ENCODE measurements around the gene SMS. TPM values are rescaled to one million over a fixed set of nuclear protein-coding genes. Genes with fewer than 3 reads are reported as not detected.

The SMS gene
- total RNA-seq, 1 experiment from 2014 or later, result 429 TPM

DNA sequence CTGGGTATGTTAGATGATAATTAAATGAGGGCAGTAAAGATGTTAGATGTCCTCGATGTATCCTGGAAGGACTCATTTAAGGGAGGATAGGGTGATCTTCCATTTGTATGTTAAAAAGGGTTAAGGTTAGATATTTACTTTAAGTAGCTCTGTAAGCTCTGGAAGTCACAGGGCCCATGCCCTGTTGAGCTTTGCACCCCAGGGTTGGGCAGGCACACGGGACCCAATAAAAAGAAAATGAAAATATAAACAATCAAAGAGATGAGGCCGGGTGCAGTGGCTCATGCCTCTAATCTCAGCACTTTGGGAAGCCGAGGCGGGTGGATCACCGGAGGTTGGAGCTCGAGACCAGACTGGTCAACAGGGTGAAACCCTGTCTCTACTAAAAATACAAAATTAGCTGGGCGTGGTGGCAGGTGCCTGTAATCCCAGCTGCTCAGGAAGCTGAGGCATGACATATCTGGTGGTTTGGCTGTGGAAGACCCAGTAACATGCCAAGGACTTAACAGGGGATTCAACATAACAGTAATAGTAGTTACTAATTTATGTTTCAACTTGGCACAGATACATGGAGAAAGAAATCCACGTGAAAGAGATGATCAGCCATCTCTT is 74.7 kb downstream of the SMS start:
- no peak for DNase-seq (ENCODE audit: low read depth in 1 of 2, low spot score in 2 of 2)
- H3K9me3 ChIP-seq (replicated peaks), result no peaks in the 10 kb centered on the region
- no peaks in the 10 kb centered on the region for H3K36me3 ChIP-seq
- no peaks in the 10 kb centered on the region for H3K27me3 ChIP-seq (replicated peaks)
- H3K27ac ChIP-seq, result no peak overlapping the region
- no peaks in the 10 kb centered on the region for H3K4me1 ChIP-seq (replicated peaks)
- H3K4me3 ChIP-seq, result no peak overlapping the region

DNA sequence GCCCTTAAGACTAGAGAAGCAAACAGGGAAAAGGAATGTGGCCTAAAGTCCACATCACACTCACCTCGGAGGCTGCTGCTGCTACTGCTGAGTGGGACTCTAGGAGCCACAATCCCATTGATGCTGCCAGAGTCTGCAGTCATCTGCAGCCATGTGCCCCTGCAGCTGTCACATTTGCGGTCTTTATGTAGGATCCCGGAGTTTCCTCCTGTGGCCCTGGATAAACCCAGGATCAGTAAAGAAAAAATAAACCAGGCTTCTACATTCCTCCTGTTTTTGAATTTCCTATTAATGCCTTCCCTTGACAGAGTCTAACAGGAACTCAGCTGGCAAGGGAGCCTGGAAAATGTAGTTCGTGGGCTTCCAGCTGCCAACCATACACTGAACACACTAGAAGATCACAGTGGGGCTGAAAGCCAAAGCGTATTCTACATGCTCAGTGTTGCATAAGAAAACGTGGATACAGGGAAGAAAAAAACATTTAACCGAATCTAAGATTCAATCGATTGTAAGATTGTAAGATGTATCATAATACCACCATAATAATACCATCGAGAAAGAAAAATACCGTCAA is 81.3 kb downstream of the SMS start:
- Histone ChIP-seq H3K9me3 (replicated peaks) (no peaks in the 10 kb centered on the region), H3K36me3 (no peaks in the 10 kb centered on the region), H3K4me3 (no peak overlapping the region), H3K27ac (no peak overlapping the region), H3K4me1 (replicated peaks) (no peaks in the 10 kb centered on the region), H3K27me3 (replicated peaks) (no peaks in the 10 kb centered on the region)
- DNase-seq (ENCODE audit: low read depth in 1 of 2, low spot score in 2 of 2), result no peak

DNA sequence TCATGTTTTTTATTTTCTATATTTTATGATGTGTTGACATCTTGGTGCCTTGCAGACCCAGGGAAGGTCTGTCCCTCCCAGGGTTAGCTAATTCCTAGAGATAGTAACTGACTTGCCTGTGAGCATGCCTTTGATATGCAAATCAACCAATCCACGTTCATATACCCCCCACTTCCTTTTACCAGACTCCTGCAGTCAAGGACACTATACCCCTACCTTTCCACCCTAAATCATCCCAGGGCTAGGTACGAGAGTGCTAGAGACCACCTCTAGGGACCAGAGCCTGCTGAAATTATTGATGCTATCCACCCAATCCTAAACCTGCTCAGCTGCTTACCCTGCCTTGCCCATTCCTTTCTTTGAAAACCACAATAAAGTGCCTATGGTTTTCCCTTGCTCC is 84.1 kb downstream of the SMS start:
- Histone ChIP-seq H3K27ac (no peak overlapping the region), H3K9me3 (replicated peaks) (no peaks in the 10 kb centered on the region), H3K4me1 (replicated peaks) (no peaks in the 10 kb centered on the region), H3K36me3 (no peaks in the 10 kb centered on the region), H3K4me3 (no peak overlapping the region), H3K27me3 (replicated peaks) (no peaks in the 10 kb centered on the region)
- no peak for DNase-seq (ENCODE audit: low read depth in 1 of 2, low spot score in 2 of 2)

DNA sequence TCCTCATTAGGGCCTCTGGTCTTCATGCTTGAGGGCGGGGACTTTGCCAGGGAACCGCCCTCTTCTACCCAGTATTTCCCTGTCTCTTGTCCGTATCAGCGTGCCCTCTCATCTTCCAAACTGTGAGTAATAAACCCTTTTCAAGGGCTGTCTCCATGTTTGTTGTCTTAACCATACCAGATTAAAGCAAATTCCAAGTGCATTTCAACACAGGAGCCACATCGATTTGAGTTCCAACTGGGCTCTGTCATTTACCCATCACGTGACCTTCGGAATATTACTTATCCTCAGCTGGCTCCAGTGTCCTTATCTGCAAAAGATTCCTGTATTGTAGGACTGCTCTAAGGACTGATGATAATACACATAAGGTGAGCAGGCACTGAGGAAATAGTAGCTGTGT is 85.2 kb downstream of the SMS start:
- Histone ChIP-seq H3K4me3 (no peak overlapping the region), H3K9me3 (replicated peaks) (no peaks in the 10 kb centered on the region), H3K36me3 (no peaks in the 10 kb centered on the region), H3K27me3 (replicated peaks) (no peaks in the 10 kb centered on the region), H3K4me1 (replicated peaks) (no peaks in the 10 kb centered on the region), H3K27ac (no peak overlapping the region)
- DNase-seq (ENCODE audit: low read depth in 1 of 2, low spot score in 2 of 2), result no peak

DNA sequence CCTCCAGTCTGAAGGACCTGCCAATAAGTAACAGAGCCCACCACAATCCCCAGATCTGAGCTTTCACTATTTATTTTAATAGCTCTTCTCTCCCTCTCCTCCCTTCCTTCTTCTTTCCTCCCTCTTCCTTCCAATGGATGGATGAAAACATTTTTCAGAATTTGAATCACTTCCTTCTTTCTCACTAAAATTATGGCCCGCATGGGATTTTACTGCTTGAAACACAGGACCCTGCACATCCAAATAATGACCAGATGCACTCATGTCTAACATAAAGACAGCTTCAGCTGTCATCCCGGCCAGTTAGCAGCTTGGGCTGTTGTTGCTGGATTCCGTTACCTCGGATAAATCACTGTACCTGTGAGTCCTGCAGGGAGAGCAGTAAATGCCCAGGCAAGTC is 86.2 kb downstream of the SMS start:
- H3K4me1 ChIP-seq (replicated peaks), result no peaks in the 10 kb centered on the region
- H3K27me3 ChIP-seq (replicated peaks), result no peaks in the 10 kb centered on the region
- H3K9me3 ChIP-seq (replicated peaks), result no peaks in the 10 kb centered on the region
- no peak for DNase-seq (ENCODE audit: low read depth in 1 of 2, low spot score in 2 of 2)
- no peak overlapping the region for H3K4me3 ChIP-seq
- H3K27ac ChIP-seq, result no peak overlapping the region
- no peaks in the 10 kb centered on the region for H3K36me3 ChIP-seq

DNA sequence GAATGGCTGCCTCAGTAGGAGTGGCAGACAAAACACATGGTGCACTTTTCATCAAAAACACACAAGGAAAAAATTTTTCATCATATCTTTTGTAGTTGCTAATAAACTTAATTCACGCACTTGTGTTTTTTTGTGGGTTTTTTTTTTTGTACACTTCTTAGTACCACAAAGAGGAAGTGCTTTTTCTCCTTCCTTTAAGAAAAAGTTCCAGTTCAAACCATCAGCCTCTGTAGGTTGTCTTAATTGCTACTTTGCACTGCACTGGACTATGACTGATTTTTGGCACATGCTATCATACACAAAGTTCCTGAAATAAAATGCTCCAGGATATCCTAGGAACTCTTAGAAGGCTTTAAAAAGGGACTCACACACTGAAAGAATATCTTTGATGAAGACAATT is 91.6 kb downstream of the SMS start, which contains the start of gene PHEX:
PHEX (plus strand) TSS at position 242 of the 400 bp plus-strand sequence. CDS start 681 bp downstream, outside the sequence.
- Histone ChIP-seq H3K36me3 (no peaks in the 10 kb centered on the region), H3K4me3 (no peak within 1 kb of the TSS), H3K27ac (no peak within 1 kb of the TSS), H3K9me3 (replicated peaks) (no peaks in the 10 kb centered on the region), H3K27me3 (replicated peaks) (no peaks in the 10 kb centered on the region), H3K4me1 (replicated peaks) (no peaks in the 10 kb centered on the region)
- DNase-seq (ENCODE audit: low read depth in 1 of 2, low spot score in 2 of 2), result no peak

DNA sequence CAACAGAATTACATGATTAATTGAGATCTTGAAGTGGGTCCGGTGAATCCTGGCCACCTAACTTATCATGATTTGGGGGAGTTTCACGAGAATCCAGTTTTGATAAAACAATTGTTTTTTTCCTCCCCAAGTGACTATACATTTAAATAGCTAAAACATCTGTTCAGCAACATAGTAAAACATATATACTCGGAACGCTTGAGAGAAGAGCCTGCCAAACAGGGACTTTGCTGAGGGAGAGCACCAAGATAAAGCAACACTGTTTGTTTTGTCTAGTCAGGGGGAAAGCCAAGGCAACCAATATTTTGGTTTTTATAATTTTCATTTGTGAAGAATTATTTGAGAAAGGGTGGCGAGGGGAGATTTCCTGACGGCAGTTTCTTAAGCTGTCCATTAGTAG is 92.0 kb downstream of the SMS start:
- DNase-seq (ENCODE audit: low read depth in 1 of 2, low spot score in 2 of 2), result no peak
- H3K9me3 ChIP-seq (replicated peaks), result no peaks in the 10 kb centered on the region
- no peaks in the 10 kb centered on the region for H3K27me3 ChIP-seq (replicated peaks)
- no peaks in the 10 kb centered on the region for H3K4me1 ChIP-seq (replicated peaks)
- H3K27ac ChIP-seq, result no peak overlapping the region
- no peak overlapping the region for H3K4me3 ChIP-seq
- no peaks in the 10 kb centered on the region for H3K36me3 ChIP-seq

DNA sequence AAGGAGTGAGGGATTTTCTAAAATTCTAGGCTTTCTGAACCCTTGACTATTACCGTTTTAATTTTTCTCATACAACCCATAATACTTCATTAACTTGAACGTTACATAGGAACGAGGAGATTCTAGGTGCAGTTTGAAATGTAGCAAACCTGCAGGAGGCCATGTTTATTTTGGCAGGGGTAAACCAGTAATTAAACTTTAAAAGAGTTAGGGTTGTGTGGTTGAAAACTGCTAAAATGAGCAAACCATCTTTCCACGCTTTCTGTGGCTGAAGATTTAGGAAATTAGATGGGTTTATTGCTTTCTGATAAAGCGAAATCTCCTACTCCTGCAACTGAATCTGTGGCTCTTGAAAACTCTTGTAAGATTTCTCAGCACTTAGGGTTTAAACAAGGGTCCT is 93.3 kb downstream of the SMS start:
- Histone ChIP-seq H3K4me3 (no peak overlapping the region), H3K27ac (no peak overlapping the region), H3K27me3 (replicated peaks) (no peaks in the 10 kb centered on the region), H3K9me3 (replicated peaks) (no peaks in the 10 kb centered on the region), H3K36me3 (no peaks in the 10 kb centered on the region), H3K4me1 (replicated peaks) (no peaks in the 10 kb centered on the region)
- DNase-seq (ENCODE audit: low read depth in 1 of 2, low spot score in 2 of 2), result no peak

DNA sequence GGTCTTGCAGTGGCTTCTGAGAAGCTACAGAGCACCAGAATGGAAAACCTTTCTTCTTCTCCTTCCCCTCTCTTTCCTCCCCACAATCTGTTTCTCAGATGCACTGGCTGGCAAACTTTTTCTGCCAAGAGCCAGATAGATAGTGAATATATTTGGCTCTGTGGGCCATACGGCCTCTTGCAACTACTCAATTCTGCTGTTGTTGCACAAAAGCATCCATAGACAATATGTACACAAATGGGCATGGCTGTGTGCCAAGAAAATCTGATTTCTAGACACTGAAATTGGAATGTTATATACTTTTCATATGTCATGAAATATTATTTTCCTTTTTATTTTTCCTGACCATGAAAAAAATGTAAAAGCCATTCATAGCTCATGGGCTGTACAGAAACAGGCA is 94.7 kb downstream of the SMS start:
- no peaks in the 10 kb centered on the region for H3K9me3 ChIP-seq (replicated peaks)

DNA sequence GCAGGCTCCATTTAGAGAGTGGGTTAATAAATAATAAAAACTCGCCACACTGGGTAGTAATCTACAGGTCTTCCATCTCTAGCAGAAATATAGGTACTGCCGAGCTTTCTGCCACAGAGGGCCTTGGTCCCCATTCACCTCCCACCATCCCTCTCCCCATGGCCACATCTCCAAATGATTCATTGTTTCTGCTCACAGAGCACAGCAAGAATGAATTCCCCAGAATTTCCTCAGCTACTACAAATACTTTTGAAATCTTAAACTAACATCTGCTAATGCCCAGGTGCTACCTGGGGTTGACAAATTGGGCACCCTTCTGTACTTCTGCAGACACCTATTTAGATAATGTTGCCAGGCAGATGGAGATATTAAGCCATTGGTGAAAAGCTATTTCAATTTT is 96.7 kb downstream of the SMS start:
- H3K4me3 ChIP-seq, result no peak overlapping the region

More for the DNA sequence above, 94.7 kb downstream of the SMS start:
- Histone ChIP-seq H3K27me3 (replicated peaks) (no peaks in the 10 kb centered on the region), H3K27ac (no peak overlapping the region), H3K36me3 (no peaks in the 10 kb centered on the region), H3K4me1 (replicated peaks) (no peaks in the 10 kb centered on the region), H3K4me3 (no peak overlapping the region)
- no peak for DNase-seq (ENCODE audit: low read depth in 1 of 2, low spot score in 2 of 2)

DNA sequence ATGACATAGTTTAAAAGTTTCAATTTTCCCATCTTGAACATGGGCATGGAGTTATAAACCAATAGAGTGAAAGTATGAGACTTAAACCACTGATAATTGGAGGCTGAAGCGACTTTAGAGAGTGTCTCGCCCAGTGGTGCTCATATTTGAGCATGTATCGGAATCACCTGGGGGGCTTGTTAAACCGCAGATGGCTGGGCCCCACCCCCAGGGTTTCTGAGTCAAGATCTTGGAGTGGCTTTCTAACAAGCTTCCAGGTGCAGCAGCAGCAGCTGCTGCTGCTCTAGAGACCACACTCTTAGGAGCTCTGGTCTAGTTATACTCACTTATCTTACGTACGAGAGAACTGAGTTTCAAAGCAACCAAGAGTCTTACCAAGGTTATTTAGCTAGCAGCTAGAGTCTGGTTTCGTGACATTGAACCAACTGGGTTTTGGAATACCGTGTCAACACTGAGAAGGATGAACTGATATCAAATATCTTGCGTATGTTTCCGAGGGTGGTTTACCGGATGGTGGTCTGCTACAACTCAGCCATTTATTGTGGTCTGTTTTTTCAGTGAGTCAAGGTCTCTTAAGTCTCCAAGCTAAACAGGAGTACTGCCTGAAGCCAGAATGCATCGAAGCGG is 97.5 kb downstream of the SMS start:
- H3K4me1 ChIP-seq (replicated peaks), result no peaks in the 10 kb centered on the region
- no peaks in the 10 kb centered on the region for H3K27me3 ChIP-seq (replicated peaks)
- no peak for DNase-seq (ENCODE audit: low read depth in 1 of 2, low spot score in 2 of 2)
- no peaks in the 10 kb centered on the region for H3K36me3 ChIP-seq
- H3K27ac ChIP-seq, result no peak overlapping the region
- H3K4me3 ChIP-seq, result no peak overlapping the region
- no peaks in the 10 kb centered on the region for H3K9me3 ChIP-seq (replicated peaks)

More for the DNA sequence above, 96.7 kb downstream of the SMS start:
- H3K36me3 ChIP-seq, result no peaks in the 10 kb centered on the region
- no peaks in the 10 kb centered on the region for H3K4me1 ChIP-seq (replicated peaks)
- DNase-seq (ENCODE audit: low read depth in 1 of 2, low spot score in 2 of 2), result no peak
- no peaks in the 10 kb centered on the region for H3K27me3 ChIP-seq (replicated peaks)
- H3K27ac ChIP-seq, result no peak overlapping the region
- H3K9me3 ChIP-seq (replicated peaks), result no peaks in the 10 kb centered on the region

DNA sequence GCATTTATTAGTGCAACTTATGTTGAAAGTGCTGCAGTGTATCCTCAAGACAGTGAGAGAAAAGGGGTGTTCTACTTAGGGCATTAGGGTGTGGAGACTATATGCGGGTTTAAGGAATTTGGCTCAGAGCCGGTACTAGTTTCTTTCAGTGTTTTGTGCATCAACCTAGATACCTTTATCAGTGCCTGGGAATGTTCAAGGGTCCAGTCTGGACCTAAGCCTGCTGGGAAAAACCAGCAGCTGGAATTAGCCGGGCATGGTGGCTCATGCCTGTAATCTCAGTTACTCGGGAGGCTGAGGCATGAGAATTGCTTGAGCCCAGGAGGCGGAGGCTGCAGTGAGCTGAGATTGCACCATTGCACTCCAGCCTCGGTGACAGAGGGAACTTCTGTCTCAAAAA is 99.0 kb downstream of the SMS start:
- no peak overlapping the region for H3K4me3 ChIP-seq
- no peaks in the 10 kb centered on the region for H3K27me3 ChIP-seq (replicated peaks)
- no peaks in the 10 kb centered on the region for H3K4me1 ChIP-seq (replicated peaks)
- H3K27ac ChIP-seq, result no peak overlapping the region
- H3K36me3 ChIP-seq, result no peaks in the 10 kb centered on the region
- no peaks in the 10 kb centered on the region for H3K9me3 ChIP-seq (replicated peaks)
- DNase-seq (ENCODE audit: low read depth in 1 of 2, low spot score in 2 of 2), result no peak

DNA sequence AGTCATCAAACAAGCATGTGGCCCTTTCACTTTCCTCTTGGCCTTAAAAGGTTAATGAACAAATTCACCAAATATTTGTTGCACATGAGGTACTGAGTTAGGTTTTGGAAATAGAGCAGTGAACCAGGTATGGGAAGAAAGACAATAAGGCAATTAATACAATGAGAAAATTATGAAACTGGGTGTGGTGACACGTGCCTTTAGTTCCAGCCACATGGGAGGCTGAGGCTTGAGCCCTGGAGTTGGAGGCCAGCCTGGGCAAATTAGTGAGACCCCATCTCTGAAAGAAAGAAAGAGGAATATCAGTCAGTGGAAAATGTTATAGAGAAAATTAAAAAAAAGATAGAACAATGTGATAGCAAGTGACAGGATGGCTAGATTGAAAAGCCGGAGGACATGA is 99.7 kb downstream of the SMS start:
- DNase-seq (ENCODE audit: low read depth in 1 of 2, low spot score in 2 of 2), result no peak
- no peak overlapping the region for H3K4me3 ChIP-seq
- H3K36me3 ChIP-seq, result no peaks in the 10 kb centered on the region
- no peaks in the 10 kb centered on the region for H3K9me3 ChIP-seq (replicated peaks)
- H3K27me3 ChIP-seq (replicated peaks), result no peaks in the 10 kb centered on the region
- no peak overlapping the region for H3K27ac ChIP-seq
- H3K4me1 ChIP-seq (replicated peaks), result no peaks in the 10 kb centered on the region

DNA sequence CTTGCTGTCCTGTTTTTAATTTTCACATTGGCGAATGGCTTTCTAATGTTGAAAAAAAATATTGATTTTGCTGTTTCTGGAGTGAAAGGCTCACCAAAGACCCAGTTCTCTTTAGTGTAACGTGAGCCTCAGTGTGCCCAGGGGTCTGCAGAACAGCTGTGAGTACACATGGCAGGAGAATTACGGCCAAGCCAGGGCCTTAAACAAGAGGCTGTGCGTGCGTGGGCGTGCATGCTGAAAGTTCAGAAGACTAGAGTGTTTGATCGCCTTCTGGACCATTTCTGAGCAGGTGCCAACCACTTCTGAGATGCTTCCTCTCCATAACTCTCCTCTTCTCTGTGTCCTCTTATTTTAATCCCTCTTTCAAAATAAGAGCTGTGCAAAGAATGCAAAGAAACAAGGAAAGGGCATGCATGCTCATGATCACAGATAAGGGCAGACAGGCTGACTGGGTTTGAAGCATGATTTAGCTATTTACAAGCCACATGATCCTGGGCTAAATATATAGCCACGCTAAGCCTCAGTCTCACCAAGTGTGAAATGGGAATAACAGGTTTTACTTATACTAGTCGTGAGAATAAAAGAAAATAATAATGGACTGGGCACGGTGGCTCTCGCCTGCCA is 101.5 kb downstream of the SMS start:
- Histone ChIP-seq H3K9me3 (replicated peaks) (no peaks in the 10 kb centered on the region), H3K4me1 (replicated peaks) (no peaks in the 10 kb centered on the region), H3K27ac (no peak overlapping the region)

More for the DNA sequence above, 101.5 kb downstream of the SMS start:
- H3K4me3 ChIP-seq, result no peak overlapping the region
- DNase-seq (ENCODE audit: low read depth in 1 of 2, low spot score in 2 of 2), result no peak
- H3K36me3 ChIP-seq, result no peaks in the 10 kb centered on the region
- H3K27me3 ChIP-seq (replicated peaks), result no peaks in the 10 kb centered on the region
